Islet of Langerhans (tissue), 1 donor: ENCODE data around the gene SNN.

Source experiments
- FAIRE-seq: peaks from one replicate; lab custom pipeline; 2011; peaks lifted over from hg19 to GRCh38; lab: Jason Lieb, UNC

Gene SNN

GRCh38 chr16:11705311-11706025, 37.2 kb downstream of the SNN start:
- no peak for FAIRE-seq

- FAIRE-seq, result no peak
Measured at GRCh38 chr16:11706180-11706742, 38.0 kb downstream of the SNN start.

GRCh38 chr16:11707679-11708197, 39.5 kb downstream of the SNN start:
- no peak for FAIRE-seq

GRCh38 chr16:11708421-11708820, 40.2 kb downstream of the SNN start:
- no peak for FAIRE-seq

GRCh38 chr16:11711662-11712061, 43.4 kb downstream of the SNN start:
- no peak for FAIRE-seq

- no peak for FAIRE-seq
Measured at GRCh38 chr16:11712122-11712521, 43.9 kb downstream of the SNN start.

- FAIRE-seq, result no peak
Measured at GRCh38 chr16:11715246-11715947, 47.1 kb downstream of the SNN start.

GRCh38 chr16:11716336-11716735, 48.1 kb downstream of the SNN start:
- FAIRE-seq, result no peak

GRCh38 chr16:11717811-11718210, 49.6 kb downstream of the SNN start:
- FAIRE-seq, result no peak

- no peak for FAIRE-seq
Measured at GRCh38 chr16:11719171-11719570, 50.9 kb downstream of the SNN start.

- no peak for FAIRE-seq
Measured at GRCh38 chr16:11719762-11720161, 51.5 kb downstream of the SNN start.

- no peak for FAIRE-seq
Measured at GRCh38 chr16:11721781-11722467, 53.7 kb downstream of the SNN start.

GRCh38 chr16:11722468-11722808, 54.2 kb downstream of the SNN start:
- FAIRE-seq, result no peak

- no peak for FAIRE-seq
Measured at GRCh38 chr16:11725457-11725856, 57.2 kb downstream of the SNN start.

GRCh38 chr16:11726008-11726407, 57.8 kb downstream of the SNN start:
- FAIRE-seq, result no peak

- no peak for FAIRE-seq
Measured at GRCh38 chr16:11727796-11728543, 59.7 kb downstream of the SNN start.
